Measurements from ENCODE around the gene RARS2.

DNA sequence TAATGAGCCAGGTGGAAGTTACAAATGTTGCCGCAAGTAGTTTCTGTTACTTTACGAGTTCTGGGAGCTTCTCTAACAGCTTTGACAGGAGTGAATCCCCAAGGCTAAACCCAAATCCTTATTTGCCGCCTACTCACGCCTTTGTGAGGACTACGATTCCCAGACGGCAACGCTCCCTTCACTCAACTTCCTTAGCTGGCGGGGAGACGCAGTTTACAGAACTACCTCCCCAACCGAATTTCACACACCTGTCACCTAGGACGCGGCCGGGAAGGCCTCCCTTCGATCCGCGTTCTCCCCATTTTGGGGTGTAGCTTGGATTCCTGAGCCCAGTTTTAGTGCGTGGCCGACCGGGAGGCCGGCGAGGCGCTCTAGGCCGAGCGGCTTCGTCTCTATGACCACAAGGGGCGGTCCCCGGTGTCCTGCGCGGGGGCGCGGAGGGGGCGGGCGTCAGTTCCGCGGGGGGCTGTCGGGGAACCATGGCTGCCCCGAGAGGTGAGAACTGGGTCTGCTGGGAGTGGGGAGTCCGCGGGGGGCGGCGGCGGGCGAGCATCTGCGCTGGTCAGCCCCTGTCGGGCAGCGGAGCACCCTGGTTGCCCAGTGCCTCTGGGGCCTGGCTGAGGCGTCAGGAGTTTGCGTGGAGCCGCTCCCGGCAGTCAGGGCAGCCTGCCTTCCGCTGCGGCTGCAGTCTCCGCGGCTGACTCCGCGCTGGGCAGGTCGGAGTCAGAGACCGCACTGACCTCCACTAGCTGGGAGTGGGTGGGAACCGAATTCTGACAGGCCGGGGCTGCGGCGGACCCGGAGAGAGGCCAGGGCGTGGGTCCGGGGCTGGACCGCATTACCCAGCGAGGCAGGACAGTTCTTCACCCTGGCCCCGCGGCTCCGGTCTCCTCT lies 117.0 kb downstream of the RARS2 start, which contains the start of gene SLC35A1:
- TF ChIP-seq CTCF (IDR thresholded peaks at IDR 0.05; ENCODE audit: poor library complexity): no peak
- TF ChIP-seq EZH2 (IDR thresholded peaks at IDR 0.05; ENCODE audit: borderline replicate concordance): no peak
